DND-41 (cell line): ENCODE measurements around the gene RPH3AL.

Experiments
- ATAC-seq: fragments of 200-7000 bp; cut with Tn5 transposase; 3 replicates; pipeline ENCODE4 v1.9.1; 2021; ENCODE audit warnings: low read depth; ENCODE audit not compliant: insufficient read depth
- DNase-seq: peaks from one replicate; pipeline ENCODE4 v3.0.0-alpha.2; 2020
- H2AFZ ChIP-seq: 2 replicates; pipeline ENCODE4 v1.6.0; 2012; ENCODE audit warnings: low read depth, low read length
- H3K27ac ChIP-seq: 2 replicates; pipeline ENCODE4 v1.5.1; 2012; ENCODE audit warnings: low read length, inconsistent platforms
- H3K27me3 ChIP-seq: fragments of 200-600 bp; sonication (generic); 2 replicates; pipeline ENCODE4 v1.6.0; 2012; ENCODE audit warnings: low read length, mild to moderate bottlenecking, inconsistent platforms; ENCODE audit not compliant: insufficient read depth, poor library complexity
- H3K36me3 ChIP-seq: 2 replicates; pipeline ENCODE4 v1.5.1; 2012; ENCODE audit warnings: low read length, inconsistent platforms; ENCODE audit not compliant: insufficient read depth
- H3K4me1 ChIP-seq: 2 replicates; pipeline ENCODE4 v1.5.1; 2012; ENCODE audit warnings: mild to moderate bottlenecking, low read length; ENCODE audit not compliant: insufficient read depth
- H3K4me2 ChIP-seq: 2 replicates; pipeline ENCODE4 v1.6.0; 2012; ENCODE audit warnings: mild to moderate bottlenecking, moderate library complexity, low read length, inconsistent platforms; ENCODE audit not compliant: insufficient read depth
- H3K4me3 ChIP-seq, 2 experiments: fragments of 200-600 bp in 1 of 2; shearing (Covaris generic) in 1 of 2; 2 replicates each; pipeline ENCODE4 v1.5.1; 2012 to 2016; ENCODE audit warnings: inconsistent platforms in 2 of 2, low read length in 2 of 2, mild to moderate bottlenecking in 2 of 2, low read depth in 1 of 2, moderate library complexity in 1 of 2
- H3K79me2 ChIP-seq: 2 replicates; pipeline ENCODE4 v1.6.0; 2012; ENCODE audit warnings: low read length, inconsistent platforms; ENCODE audit not compliant: insufficient read depth
- H3K9ac ChIP-seq: 2 replicates; pipeline ENCODE4 v1.6.0; 2012; ENCODE audit warnings: low read depth, mild to moderate bottlenecking, inconsistent platforms, low read length, moderate library complexity
- H3K9me3 ChIP-seq: 2 replicates; pipeline ENCODE4 v1.5.1; 2012; ENCODE audit warnings: low read length, moderate library complexity, mild to moderate bottlenecking, inconsistent platforms; ENCODE audit not compliant: insufficient read depth, severe bottlenecking
- H4K20me1 ChIP-seq: 2 replicates; pipeline ENCODE4 v1.6.0; 2012; ENCODE audit warnings: low read length; ENCODE audit not compliant: insufficient read depth
- CTCF ChIP-seq: IDR thresholded peaks from 2 replicates; pipeline ENCODE4 v1.5.1; 2012; ENCODE audit warnings: borderline replicate concordance, low read length, moderate library complexity, mild to moderate bottlenecking; ENCODE audit not compliant: poor library complexity, severe bottlenecking; ENCODE audit errors: extremely low read depth
- EZH2 ChIP-seq: IDR thresholded peaks from 3 replicates; pipeline ENCODE4 v1.6.1; 2012; ENCODE audit warnings: borderline replicate concordance, low read depth, mild to moderate bottlenecking, moderate library complexity, low read length, inconsistent platforms; ENCODE audit not compliant: severe bottlenecking

The RPH3AL gene

GRCh38 chr17:248337-249235 lies 104.0 kb downstream of the RPH3AL start:
- H3K79me2 ChIP-seq, result no peaks in the 10 kb centered on the region
- H3K9ac ChIP-seq, result no peak overlapping the region
- ATAC-seq, result no peak
- TF ChIP-seq EZH2, result no peak
- TF ChIP-seq CTCF, result no peak
- no peaks in the 10 kb centered on the region for H4K20me1 ChIP-seq
- no peak for DNase-seq
- no peak overlapping the region for H3K27ac ChIP-seq
- H3K9me3 ChIP-seq, result no peaks in the 10 kb centered on the region
- H3K36me3 ChIP-seq, result no peaks in the 10 kb centered on the region
- no peak overlapping the region for H3K4me3 ChIP-seq
- no peaks in the 10 kb centered on the region for H3K27me3 ChIP-seq
- H3K4me2 ChIP-seq, result no peak overlapping the region
- H3K4me1 ChIP-seq, result no peaks in the 10 kb centered on the region
- H2AFZ ChIP-seq, result no peak overlapping the region

- Histone ChIP-seq H3K9me3 (no peaks in the 10 kb centered on the region), H3K9ac (no peak overlapping the region), H3K27ac (no peak overlapping the region), H3K4me3 (no peak overlapping the region), H3K4me1 (no peaks in the 10 kb centered on the region), H3K4me2 (no peak overlapping the region), H3K79me2 (no peaks in the 10 kb centered on the region), H3K27me3 (no peaks in the 10 kb centered on the region), H4K20me1 (no peaks in the 10 kb centered on the region), H3K36me3 (no peaks in the 10 kb centered on the region), H2AFZ (no peak overlapping the region)
- TF ChIP-seq EZH2 (no peak), CTCF (no peak)
- ATAC-seq, result no peak
- no peak for DNase-seq
Measured at GRCh38 chr17:247767-248166, 104.8 kb downstream of the RPH3AL start.

- Histone ChIP-seq H3K27me3 (no peaks in the 10 kb centered on the region), H3K9ac (no peak overlapping the region), H3K36me3 (no peaks in the 10 kb centered on the region), H4K20me1 (no peaks in the 10 kb centered on the region), H3K4me3 (no peak overlapping the region), H3K4me2 (no peak overlapping the region), H3K79me2 (no peaks in the 10 kb centered on the region), H3K9me3 (no peaks in the 10 kb centered on the region), H3K27ac (no peak overlapping the region), H3K4me1 (no peaks in the 10 kb centered on the region), H2AFZ (no peak overlapping the region)
- DNase-seq (no peak), ATAC-seq (no peak)
- TF ChIP-seq EZH2, result no peak
- no peak for TF ChIP-seq CTCF
Measured at GRCh38 chr17:246851-247421, 105.7 kb downstream of the RPH3AL start.
